ENCODE measurements around the gene CEP72.
"Not testable (repeated sequence)": the region's sequence is repeated elsewhere in the genome, so short reads cannot be mapped to it uniquely, and the experiment has no call there.

CEP72 gene, protein sequence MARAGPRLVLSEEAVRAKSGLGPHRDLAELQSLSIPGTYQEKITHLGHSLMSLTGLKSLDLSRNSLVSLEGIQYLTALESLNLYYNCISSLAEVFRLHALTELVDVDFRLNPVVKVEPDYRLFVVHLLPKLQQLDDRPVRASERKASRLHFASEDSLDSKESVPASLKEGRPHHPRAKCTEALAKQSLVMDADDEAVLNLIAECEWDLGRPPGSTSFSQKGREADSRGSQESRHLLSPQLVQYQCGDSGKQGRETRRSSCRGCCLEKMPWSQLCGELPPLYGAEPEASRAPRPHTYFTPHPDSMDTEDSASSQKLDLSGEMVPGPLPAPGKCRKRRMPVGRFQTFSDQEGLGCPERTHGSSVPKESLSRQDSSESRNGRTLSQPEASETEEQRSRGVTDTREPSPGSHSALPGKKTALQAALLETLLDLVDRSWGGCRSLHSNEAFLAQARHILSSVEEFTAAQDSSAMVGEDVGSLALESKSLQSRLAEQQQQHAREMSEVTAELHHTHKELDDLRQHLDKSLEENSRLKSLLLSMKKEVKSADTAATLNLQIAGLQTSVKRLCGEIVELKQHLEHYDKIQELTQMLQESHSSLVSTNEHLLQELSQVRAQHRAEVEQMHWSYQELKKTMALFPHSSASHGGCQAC

DNA sequence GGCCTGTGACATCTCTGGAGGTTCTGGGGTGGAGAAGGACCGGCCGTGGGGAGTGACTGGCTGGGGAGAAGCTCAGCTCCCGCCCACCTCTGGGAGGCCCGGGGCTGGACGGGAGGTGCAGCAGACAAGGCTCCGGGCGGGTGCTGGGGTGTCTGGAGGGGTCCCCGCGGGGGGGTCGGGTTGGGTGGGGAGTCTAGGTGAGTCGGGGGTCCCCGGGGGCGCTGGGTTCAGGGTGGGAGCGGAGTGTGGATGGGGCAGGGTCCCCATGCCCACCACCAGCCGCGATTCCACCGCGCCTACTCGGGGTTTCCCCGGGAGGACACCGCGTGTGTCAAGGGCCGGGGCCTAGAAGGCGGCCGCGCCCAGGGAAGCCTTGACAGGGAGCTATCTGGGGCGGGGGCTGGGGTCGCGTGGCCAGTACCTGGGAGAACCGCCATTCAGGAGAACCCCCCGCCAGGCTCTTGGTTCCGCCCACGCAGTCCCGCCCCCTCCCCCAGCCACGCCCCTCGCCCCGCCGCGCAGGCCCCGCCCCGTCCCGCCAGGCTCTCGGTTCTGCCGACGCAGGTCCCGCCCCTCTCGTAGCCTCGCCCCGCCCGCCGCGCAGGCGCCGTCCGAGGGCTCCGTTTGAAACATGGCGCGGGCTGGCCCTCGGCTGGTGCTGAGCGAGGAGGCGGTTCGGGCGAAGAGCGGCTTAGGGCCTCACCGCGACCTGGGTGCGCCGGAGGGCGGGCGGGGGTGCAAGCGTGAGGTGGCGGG, at the start of gene CEP72:
Gene CEP72 (plus strand): TSS at position 610 of the 756 bp plus-strand sequence. CDS start 22 bp downstream, at position 632.
- Histone ChIP-seq H3K4me3 (peak within 1 kb of the TSS; percentile 63 to 99 (median 94)), H3K27ac (peak within 1 kb of the TSS in 20 of 21 experiments; percentile 28 to 87 (median 77))

DNA sequence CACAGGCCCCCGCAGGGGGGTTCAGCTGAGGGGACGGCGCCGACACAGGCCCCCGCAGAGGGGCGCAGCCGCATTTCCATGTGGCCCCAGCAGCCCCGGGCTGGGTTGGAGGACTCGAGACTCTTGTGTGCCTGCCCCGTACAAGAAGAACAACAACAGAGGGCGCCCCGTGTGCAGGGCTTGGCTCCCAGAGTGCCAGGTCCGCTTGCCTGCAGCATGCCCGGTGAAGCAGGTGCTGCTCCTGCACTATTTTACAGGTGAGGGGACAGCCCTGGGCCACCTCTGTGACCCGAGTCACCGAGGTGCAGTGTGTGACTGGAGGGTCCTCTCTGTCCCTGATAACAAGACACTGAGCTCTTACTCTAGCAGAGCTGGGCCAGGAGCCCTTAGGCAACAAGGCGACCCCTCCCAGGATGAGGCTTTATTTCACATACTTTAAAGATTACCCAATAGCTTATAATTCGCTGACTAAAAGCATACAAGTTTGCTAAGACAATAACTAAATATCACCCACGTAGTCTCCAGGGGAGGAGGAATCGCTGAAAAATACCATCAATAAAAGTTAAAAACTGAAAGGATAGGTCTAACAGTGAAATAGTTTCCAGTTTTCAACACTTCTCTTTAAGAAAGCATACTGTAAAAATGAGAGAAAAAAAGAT, 46.2 kb upstream of the CEP72 start:
- no peak overlapping the region for H3K27ac ChIP-seq
- no peak overlapping the region for H3K4me3 ChIP-seq

DNA sequence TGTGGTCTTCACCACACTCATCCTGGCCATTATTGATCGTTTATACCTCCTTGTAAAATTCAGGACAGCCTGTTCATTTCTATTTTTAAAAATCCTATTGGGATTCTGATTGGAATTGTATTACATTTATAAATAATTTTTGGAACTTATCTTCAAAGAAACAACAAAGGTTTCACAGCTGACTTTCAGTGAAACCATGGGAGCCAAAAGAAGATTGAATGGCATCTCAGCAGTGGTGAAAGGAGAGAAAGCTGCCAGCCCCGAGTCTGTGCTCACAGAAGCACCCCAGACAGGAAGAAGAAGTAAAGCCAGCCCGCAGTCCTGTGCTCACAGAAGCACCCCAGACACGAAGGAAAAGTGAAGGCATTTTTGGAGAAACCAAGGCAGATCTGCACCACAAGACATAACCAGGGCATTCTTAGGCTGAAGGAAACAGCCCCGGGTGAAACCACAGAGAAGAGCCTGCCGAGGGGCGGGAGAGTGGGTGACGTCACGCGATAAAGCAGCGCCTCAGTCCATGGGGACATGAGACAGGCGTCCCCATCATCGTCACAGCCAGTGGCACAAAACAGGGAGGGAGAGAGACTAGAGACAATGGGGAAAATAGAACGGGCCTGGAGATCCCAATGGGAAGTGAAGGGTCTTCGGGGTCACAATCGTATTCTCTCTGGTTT, 45.4 kb upstream of the CEP72 start:
- Histone ChIP-seq H3K4me3 (no peak overlapping the region), H3K27ac (no peak overlapping the region)

DNA sequence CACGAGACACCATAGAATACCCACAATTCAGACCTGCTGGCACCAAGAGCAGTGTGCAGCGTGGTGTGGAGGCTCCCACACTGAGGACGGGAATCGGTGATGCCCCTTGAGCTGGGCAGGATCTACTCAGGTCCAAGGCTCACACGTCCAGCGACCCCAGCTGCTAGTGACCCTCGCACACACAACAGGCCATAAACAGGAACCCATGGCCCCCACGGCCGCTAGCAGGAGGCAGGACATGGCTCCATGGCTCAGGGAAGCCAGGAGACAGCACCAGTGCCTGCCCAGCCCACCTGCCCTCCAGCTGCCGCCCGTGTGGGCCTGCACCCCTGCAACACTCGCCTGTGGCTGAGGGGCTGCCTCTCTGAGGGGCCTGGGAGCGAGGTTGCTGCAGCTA, 44.5 kb upstream of the CEP72 start:
- Histone ChIP-seq H3K4me3 (no peak overlapping the region), H3K27ac (no peak overlapping the region)

DNA sequence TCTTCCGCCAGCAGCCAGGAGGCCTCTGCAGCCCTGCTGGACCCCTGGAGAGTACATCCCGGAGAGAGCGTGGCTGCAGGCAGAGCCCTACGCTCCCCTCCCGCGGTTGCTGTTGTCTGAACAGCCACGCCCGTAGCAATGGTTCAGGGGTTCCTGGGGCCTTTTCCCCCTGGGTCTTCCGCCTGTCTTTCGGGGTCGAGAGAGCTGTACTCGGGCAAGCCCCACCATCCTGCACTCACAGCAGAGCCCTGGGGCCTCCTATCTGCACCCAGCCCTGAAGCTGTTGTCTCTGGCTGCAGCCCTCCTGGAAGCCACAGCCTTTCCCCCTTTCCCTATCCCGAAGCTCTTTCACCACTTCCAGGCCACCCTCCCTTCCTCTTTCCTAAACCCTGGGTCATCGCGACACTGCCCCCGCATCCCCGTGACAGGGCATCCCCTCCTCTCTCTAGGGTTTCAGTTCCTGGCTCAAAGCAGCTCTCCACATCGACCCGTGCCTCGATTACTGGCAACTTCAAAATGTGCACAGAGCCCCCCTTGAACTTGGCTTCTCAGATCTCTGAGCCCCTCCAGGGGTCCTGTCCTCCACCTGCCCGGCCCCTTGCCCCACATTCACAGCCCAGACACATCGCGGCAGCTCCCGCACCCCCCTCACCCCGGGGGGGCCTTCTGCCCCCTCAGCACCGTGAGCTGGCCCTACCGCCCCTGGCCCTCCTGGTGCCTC, 43.9 kb upstream of the CEP72 start:
- no peak overlapping the region for H3K4me3 ChIP-seq
- H3K27ac ChIP-seq: no peak overlapping the region

DNA sequence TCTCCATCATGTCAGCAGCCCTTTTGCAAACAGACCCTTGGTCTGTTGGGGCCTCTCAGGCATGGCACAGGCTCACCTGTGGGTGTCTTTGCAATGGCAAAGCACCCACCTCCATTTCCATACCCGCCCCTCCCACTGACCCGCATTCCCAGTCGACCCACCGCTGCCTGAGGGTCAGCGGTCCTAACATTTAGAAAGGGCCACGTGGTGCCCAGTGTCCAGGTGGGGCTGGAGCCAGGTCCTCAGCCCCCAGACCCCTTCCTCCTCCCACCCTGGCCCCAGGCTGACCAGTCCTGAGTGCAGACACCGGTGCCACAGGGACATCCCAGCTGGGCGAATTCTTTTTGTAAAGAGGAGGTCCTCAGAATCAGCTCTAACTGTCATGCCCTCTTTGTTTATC, 43.3 kb upstream of the CEP72 start:
- no peak overlapping the region for H3K4me3 ChIP-seq
- H3K27ac ChIP-seq: no peak overlapping the region

DNA sequence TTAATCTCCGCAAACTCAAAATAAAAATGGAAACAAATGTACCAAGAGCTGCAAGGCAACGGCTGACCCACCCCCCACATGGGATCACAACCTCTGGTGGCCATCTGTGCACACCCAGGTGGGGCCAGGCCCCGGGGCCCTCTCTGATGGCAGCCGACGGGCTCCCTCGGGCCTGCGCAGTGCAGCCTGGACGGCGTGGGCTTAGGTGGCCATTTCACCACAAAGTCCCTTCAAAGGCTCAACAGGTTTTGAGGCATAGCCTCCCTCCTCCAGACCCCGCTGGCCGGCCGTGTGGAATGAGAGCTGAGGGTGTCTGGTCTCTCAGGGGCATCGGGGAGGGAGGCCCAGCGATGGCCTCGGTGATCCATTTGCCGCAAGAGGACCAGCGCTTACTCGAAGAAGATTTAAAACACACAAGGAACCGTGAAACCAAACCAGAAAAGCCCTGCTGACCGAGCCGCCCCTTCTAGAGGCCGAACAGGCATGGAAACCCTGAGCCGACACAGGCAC, 42.7 kb upstream of the CEP72 start:
- H3K4me3 ChIP-seq: no peak overlapping the region
- H3K27ac ChIP-seq: no peak overlapping the region

DNA sequence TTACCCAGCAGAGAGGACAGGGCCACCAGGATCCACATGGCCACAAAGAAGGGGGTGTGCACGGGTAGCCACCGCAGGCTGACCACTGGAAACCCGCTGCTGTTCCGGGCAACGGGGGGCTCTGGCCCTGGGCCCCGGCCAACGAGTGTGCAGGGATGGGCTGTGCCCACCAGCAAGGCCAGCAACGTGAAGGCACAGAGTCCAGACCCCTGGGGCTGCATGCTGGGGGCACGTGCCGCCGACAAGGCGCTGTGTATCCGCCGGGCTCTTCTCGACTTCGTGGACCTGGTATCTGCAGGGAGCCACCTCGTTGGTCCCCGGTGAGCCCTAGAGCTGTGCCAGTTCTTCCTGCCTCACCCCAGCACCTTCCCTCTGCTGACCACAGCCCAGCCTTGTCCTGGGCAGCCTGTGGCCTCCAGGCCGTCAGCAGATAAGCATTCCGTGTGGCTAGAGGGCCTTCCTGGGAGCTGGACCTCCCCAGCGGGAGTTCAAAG, 42.2 kb upstream of the CEP72 start:
- Histone ChIP-seq H3K27ac (no peak overlapping the region), H3K4me3 (no peak overlapping the region)

DNA sequence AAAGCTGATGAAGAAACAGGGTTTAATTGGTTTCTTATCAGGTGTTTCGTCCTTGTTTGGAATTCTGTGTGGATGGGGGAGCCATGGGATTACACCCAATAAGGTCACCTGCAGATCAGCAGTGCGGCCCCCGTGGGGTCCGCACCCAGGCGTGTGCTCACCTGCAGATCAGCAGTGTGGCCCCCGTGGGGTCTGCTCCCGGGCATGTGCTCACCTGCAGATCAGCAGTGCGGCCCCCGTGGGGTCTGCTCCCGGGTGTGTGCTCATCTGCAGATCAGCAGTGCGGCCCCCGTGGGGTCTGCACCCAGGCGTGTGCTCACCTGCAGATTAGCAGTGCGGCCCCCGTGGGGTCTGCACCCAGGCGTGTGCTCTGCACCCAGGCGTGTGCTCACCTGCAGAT, 41.7 kb upstream of the CEP72 start:
- Histone ChIP-seq H3K4me3 (no peak overlapping the region), H3K27ac (no peak overlapping the region)

DNA sequence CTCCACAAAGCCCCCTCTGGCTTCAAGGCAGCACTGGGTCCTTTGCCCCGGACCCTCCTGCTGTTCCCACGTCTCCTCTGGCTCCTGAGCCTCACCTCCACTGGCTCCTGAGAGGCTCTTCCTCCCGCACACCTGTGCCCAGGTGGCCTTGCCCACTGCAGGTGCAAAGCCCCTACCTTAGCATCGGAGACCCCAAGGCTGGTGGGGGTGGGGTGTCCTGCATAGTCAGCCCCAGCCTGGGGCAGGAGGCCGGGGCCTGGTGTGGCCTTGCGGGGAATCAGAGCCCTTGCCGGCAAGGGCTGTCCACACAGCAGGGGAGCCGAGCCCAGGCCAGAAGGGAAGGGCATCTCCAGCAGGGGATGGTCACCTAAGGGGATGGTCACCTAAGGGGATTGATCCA, 41.3 kb upstream of the CEP72 start:
- Histone ChIP-seq H3K27ac (no peak overlapping the region), H3K4me3 (no peak overlapping the region)

DNA sequence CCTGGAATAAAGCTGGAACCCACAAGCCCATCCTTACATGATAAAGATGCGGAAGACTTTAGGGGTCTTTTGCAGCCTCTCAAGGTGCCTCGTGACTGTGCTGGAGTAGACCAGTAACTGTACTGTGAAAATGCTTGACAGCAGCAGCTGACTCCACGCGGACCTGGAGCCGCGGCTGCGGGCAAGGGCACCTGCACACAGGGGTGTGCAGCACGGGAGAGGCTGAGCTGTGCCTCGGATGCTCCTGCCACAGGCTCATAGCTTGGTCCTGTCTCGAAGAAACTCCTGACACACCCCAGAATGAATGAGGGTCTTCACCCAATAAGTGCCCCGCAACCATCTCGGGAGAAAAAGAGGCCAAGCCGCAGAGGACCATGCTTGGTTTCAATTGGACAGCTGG, 40.3 kb upstream of the CEP72 start:
- Histone ChIP-seq H3K4me3 (no peak overlapping the region), H3K27ac (no peak overlapping the region)

DNA sequence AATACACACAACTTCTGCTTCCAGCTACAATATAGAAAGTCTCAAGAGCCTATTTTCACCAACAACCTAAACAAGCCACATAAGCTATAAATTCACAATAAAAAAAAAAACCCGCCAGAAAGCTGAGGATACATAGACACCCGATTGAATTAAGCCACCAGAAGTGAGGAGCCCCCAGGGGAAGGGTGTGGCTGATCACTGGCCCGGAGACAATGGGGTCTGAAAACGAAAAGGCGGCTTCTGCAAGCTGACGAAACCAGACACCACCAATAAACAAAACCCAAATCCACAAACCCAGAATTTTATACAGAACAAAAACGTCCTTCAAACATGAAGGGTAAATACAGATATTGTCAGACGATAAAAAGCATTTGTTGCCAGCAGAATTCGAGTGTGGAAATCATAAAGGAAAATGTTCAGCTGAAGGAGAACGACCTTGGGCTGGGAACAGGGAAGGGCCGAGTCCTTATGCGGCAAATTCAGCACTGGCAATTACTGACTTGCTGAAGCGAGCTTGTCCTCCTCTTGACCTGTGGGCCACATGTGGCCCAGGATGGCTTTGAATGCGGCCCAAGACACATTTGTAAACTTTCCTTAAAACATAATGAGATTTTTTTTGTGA, 39.6 kb upstream of the CEP72 start:
- Histone ChIP-seq H3K27ac (no peak overlapping the region), H3K4me3 (no peak overlapping the region)

DNA sequence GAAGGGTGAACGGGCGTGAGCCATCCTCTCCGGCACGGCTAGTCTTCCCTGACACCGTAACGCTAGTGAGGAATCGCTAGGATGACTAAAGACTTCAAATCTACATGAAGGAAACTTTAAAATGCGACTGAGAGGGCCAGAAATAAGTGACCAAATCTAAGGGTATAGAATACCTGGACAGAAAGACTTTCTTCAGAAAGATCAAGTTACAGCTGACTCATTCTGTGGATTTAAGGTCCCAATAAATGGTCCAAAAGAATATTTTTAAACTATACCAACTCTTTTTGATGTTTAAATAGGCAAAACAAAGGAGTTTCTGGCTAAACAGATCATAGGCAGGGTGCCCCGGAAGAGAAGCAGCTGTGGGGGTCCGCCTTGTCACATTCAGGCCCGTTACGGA, 38.9 kb upstream of the CEP72 start:
- no peak overlapping the region for H3K4me3 ChIP-seq
- no peak overlapping the region for H3K27ac ChIP-seq

DNA sequence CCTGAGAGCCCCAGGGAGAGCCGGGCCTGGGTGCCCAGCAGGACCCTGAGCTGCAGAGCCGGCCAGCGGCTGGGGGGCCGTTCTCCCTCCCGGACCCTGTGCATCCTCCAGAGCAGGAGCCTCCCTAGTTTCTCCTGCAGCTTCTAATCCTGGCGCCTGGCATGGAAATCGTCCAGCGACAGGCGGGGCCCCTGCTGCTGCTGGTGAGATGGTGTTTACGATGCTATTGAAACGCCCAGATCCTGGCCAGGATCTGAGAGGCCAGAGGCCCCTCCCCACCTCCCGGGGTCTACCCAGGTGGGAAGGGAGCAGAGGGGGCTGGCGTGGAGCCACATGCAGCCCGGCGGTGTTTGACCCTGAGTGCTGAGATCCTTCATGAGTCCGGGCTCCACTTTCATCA, 38.2 kb upstream of the CEP72 start:
- no peak overlapping the region for H3K27ac ChIP-seq
- no peak overlapping the region for H3K4me3 ChIP-seq

DNA sequence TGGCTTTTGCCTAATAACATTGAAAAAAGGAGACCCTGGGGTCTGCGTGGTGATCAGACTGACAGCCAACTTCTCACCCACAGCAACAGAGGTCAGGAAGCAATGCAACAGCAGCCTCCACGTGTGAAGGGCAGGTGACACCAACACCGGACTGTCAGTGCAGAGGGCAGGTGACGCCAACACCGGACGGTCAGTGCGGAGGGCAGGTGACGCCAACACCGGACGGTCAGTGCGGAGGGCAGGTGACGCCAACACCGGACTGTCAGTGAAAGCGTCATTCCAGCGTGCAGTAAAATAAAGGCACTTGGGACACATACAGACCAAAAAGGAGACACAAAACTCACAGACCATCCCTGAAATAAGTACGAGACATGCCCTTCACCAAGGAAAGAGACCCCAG, 37.2 kb upstream of the CEP72 start:
- H3K4me3 ChIP-seq: no peak overlapping the region

DNA sequence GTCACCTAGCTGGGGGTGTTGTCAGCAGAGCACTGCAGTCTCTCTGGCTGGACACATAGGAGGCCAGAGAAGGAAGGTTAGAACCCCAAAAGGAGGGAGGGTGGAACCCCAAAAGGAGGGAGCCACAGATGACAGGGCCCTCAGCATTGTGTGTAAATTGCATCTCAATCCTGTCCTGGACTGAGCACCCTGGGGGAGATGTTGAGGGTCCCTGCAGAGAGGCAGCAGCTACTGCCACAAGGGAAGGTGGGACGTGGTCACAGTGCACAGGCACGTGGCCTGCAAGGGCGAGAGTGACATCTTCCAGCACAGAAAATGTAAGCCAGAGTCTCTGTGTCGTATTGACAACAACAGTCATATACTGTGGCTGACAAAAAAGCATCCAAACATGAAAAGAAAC, 36.5 kb upstream of the CEP72 start:
- H3K4me3 ChIP-seq: no peak overlapping the region

More for the DNA sequence above, 37.2 kb upstream of the CEP72 start:
- H3K27ac ChIP-seq: no peak overlapping the region

DNA sequence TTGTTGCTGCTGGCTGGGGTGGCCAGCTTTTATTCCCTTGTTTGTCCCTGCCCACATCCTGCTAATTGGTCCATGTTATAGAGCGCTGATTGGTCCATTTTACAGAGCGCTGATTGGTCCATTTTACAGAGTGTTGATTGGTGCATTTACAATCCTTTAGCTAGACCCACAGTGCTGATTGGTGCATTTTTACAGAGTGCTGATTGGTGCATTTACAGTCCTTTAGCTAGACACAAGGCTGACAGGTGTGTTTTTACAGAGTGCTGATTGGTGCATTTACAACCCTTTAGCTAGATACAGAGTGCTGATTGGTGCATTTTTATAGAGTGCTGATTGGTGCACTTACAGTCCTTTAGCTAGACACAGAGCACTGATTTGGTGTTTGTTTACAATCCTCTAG, 34.9 kb upstream of the CEP72 start:
- H3K27ac ChIP-seq, H3K4me3 ChIP-seq: not testable (repeated sequence)

More for the DNA sequence above, 36.5 kb upstream of the CEP72 start:
- H3K27ac ChIP-seq: no peak overlapping the region

DNA sequence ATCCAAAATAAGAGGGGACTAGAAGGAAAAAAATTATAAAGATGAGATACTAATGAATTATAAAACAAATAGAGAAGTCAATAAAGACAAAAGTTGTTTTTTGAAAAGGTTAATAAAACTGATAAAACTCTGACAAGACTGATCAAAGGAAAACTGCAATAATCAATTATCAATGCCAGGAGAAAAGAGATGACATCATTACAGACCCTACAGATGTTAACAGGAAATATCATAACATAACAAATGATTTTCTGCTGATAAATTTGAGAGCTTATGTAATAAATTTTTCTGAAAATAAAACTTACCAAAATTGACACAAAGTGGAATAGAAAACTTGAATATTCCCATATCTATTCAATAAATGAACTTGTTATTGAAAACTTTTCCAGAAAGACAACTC, 34.3 kb upstream of the CEP72 start:
- Histone ChIP-seq H3K4me3 (no peak overlapping the region), H3K27ac (no peak overlapping the region)

Data from skin epidermis (tissue), 12 donors.